GM19395 (cell line): ENCODE data around the gene STX18.
"Not testable (repeated sequence)": the region's sequence is repeated elsewhere in the genome, so short reads cannot be mapped to it uniquely, and the experiment has no call there.

ENCODE experiments used
- ATAC-seq: cut with Tn5 transposase; IDR thresholded peaks from one replicate; pipeline ENCODE4 v1.9.1; 2021; ENCODE audit warnings: mild to moderate bottlenecking, moderate library complexity; ENCODE audit not compliant: unreplicated experiment

The STX18 gene

GRCh38 chr4:4541661-4542570 lies at the start of gene STX18:
TSS of gene STX18 (minus strand) at chr4:4542048. CDS start at chr4:4541964, 84 bp downstream.
- peak; percentile 85 for ATAC-seq

GRCh38 chr4:4591071-4591470 lies 49.2 kb upstream of the STX18 start:
- no peak for ATAC-seq

GRCh38 chr4:4590546-4590945 lies 48.7 kb upstream of the STX18 start:
- ATAC-seq, result no peak

GRCh38 chr4:4585012-4585670 lies 43.3 kb upstream of the STX18 start:
- no peak for ATAC-seq

GRCh38 chr4:4583606-4584005 lies 41.8 kb upstream of the STX18 start:
- no peak for ATAC-seq

GRCh38 chr4:4582653-4583052 lies 40.8 kb upstream of the STX18 start:
- ATAC-seq, result no peak

- ATAC-seq, result no peak
These were observed 38.6 kb upstream of the STX18 start for GRCh38 chr4:4580494-4580893.

GRCh38 chr4:4578981-4579380 lies 37.1 kb upstream of the STX18 start:
- no peak for ATAC-seq

GRCh38 chr4:4577359-4577875 lies 35.6 kb upstream of the STX18 start:
- no peak for ATAC-seq

GRCh38 chr4:4575284-4576211 lies 33.7 kb upstream of the STX18 start:
- ATAC-seq, result peak; percentile 75

- ATAC-seq, result no peak
These were observed 32.9 kb upstream of the STX18 start for GRCh38 chr4:4574792-4575191.

- no peak for ATAC-seq
These were observed 32.2 kb upstream of the STX18 start for GRCh38 chr4:4574052-4574451.

GRCh38 chr4:4572821-4573220 lies 31.0 kb upstream of the STX18 start:
- no peak for ATAC-seq

- not testable (repeated sequence) for ATAC-seq
These were observed 28.0 kb upstream of the STX18 start for GRCh38 chr4:4569861-4570260.

- ATAC-seq, result no peak
These were observed 27.1 kb upstream of the STX18 start for GRCh38 chr4:4568806-4569427.

GRCh38 chr4:4566359-4566758 lies 24.5 kb upstream of the STX18 start:
- not testable (repeated sequence) for ATAC-seq

- no peak for ATAC-seq
These were observed 22.7 kb upstream of the STX18 start for GRCh38 chr4:4564522-4564921.

GRCh38 chr4:4560642-4561041 lies 18.8 kb upstream of the STX18 start:
- no peak for ATAC-seq

- no peak for ATAC-seq
These were observed 18.3 kb upstream of the STX18 start for GRCh38 chr4:4560136-4560535.

GRCh38 chr4:4559596-4559995 lies 17.7 kb upstream of the STX18 start:
- ATAC-seq, result no peak
